Measurements from ENCODE around the gene NXPE4.
"Not testable (repeated sequence)": the region's sequence is repeated elsewhere in the genome, so short reads cannot be mapped to it uniquely, and the experiment has no call there.

NXPE4 gene

DNA sequence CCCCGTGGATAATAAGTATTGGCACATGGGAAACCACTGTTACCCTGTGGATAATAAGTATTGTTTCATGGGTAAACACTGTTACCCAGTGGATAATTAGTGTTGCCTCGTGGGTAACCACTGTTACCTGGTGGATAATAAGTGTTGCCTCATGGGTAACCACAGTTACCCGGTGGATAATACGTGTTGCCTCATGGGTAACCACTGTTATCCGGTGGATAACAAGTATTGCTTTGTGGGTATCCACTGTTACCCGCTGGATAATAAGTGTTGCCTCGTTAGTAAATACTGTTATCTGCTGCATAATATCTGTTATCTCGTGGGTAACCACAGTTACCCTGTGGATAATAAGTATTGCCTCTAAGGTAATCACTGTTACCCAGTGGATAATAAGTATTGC is 25.5 kb upstream of the NXPE4 start:
- H3K27ac ChIP-seq: no peak overlapping the region
- no peaks in the 10 kb centered on the region for H3K36me3 ChIP-seq (ENCODE audit: insufficient read depth, low read length)
- H3K4me3 ChIP-seq: no peak overlapping the region
- TF ChIP-seq FOXP2 (optimal IDR thresholded peaks at IDR 0.05; ENCODE audit: control extremely low read depth, extremely low read length, insufficient read depth) (no peak), POLR2AphosphoS5 (IDR thresholded peaks at IDR 0.05; ENCODE audit: borderline replicate concordance, low read depth, low read length) (no peak), EZH2 (IDR thresholded peaks at IDR 0.05) (no peak)
- H3K9ac ChIP-seq (ENCODE audit: insufficient read length): no peak overlapping the region
- no peak for DNase-seq (ENCODE audit: low read depth, low spot score)
- no peaks in the 10 kb centered on the region for H3K9me3 ChIP-seq (ENCODE audit: low read depth, low read length)

GRCh38 chr11:114619659-114620173 is 24.1 kb upstream of the NXPE4 start:
- H3K9me3 ChIP-seq (ENCODE audit: low read depth, low read length): no peaks in the 10 kb centered on the region
- no peak overlapping the region for H3K9ac ChIP-seq (ENCODE audit: insufficient read length)
- TF ChIP-seq FOXP2 (optimal IDR thresholded peaks at IDR 0.05; ENCODE audit: control extremely low read depth, extremely low read length, insufficient read depth) (no peak), POLR2AphosphoS5 (IDR thresholded peaks at IDR 0.05; ENCODE audit: borderline replicate concordance, low read depth, low read length) (no peak), EZH2 (IDR thresholded peaks at IDR 0.05) (no peak)
- no peak overlapping the region for H3K4me3 ChIP-seq
- H3K27ac ChIP-seq: no peak overlapping the region
- no peak for DNase-seq (ENCODE audit: low read depth, low spot score)
- no peaks in the 10 kb centered on the region for H3K36me3 ChIP-seq (ENCODE audit: insufficient read depth, low read length)

GRCh38 chr11:114618139-114618538 is 22.6 kb upstream of the NXPE4 start:
- Histone ChIP-seq H3K9me3 (ENCODE audit: low read depth, low read length) (no peaks in the 10 kb centered on the region), H3K9ac (ENCODE audit: insufficient read length) (no peak overlapping the region), H3K36me3 (ENCODE audit: insufficient read depth, low read length) (no peaks in the 10 kb centered on the region), H3K4me3 (no peak overlapping the region), H3K27ac (no peak overlapping the region)
- DNase-seq (ENCODE audit: low read depth, low spot score): no peak
- TF ChIP-seq EZH2 (IDR thresholded peaks at IDR 0.05): no peak
- TF ChIP-seq FOXP2 (optimal IDR thresholded peaks at IDR 0.05; ENCODE audit: control extremely low read depth, extremely low read length, insufficient read depth): no peak
- no peak for TF ChIP-seq POLR2AphosphoS5 (IDR thresholded peaks at IDR 0.05; ENCODE audit: borderline replicate concordance, low read depth, low read length)

GRCh38 chr11:114617157-114618124 is 21.9 kb upstream of the NXPE4 start:
- no peak for TF ChIP-seq FOXP2 (optimal IDR thresholded peaks at IDR 0.05; ENCODE audit: control extremely low read depth, extremely low read length, insufficient read depth)
- TF ChIP-seq POLR2AphosphoS5 (IDR thresholded peaks at IDR 0.05; ENCODE audit: borderline replicate concordance, low read depth, low read length): no peak
- TF ChIP-seq EZH2 (IDR thresholded peaks at IDR 0.05): no peak
- Histone ChIP-seq H3K36me3 (ENCODE audit: insufficient read depth, low read length) (no peaks in the 10 kb centered on the region), H3K9me3 (ENCODE audit: low read depth, low read length) (no peaks in the 10 kb centered on the region)

GRCh38 chr11:114616516-114616915 is 20.9 kb upstream of the NXPE4 start:
- DNase-seq (ENCODE audit: low read depth, low spot score): no peak
- Histone ChIP-seq H3K9me3 (ENCODE audit: low read depth, low read length) (no peaks in the 10 kb centered on the region), H3K4me3 (no peak overlapping the region), H3K9ac (ENCODE audit: insufficient read length) (no peak overlapping the region), H3K27ac (no peak overlapping the region), H3K36me3 (ENCODE audit: insufficient read depth, low read length) (no peaks in the 10 kb centered on the region)
- TF ChIP-seq EZH2 (IDR thresholded peaks at IDR 0.05): no peak
- TF ChIP-seq FOXP2 (optimal IDR thresholded peaks at IDR 0.05; ENCODE audit: control extremely low read depth, extremely low read length, insufficient read depth): no peak
- TF ChIP-seq POLR2AphosphoS5 (IDR thresholded peaks at IDR 0.05; ENCODE audit: borderline replicate concordance, low read depth, low read length): no peak

More at GRCh38 chr11:114617157-114618124, 21.9 kb upstream of the NXPE4 start:
- no peak overlapping the region for H3K27ac ChIP-seq
- no peak overlapping the region for H3K9ac ChIP-seq (ENCODE audit: insufficient read length)
- DNase-seq (ENCODE audit: low read depth, low spot score): no peak
- H3K4me3 ChIP-seq: no peak overlapping the region

DNA sequence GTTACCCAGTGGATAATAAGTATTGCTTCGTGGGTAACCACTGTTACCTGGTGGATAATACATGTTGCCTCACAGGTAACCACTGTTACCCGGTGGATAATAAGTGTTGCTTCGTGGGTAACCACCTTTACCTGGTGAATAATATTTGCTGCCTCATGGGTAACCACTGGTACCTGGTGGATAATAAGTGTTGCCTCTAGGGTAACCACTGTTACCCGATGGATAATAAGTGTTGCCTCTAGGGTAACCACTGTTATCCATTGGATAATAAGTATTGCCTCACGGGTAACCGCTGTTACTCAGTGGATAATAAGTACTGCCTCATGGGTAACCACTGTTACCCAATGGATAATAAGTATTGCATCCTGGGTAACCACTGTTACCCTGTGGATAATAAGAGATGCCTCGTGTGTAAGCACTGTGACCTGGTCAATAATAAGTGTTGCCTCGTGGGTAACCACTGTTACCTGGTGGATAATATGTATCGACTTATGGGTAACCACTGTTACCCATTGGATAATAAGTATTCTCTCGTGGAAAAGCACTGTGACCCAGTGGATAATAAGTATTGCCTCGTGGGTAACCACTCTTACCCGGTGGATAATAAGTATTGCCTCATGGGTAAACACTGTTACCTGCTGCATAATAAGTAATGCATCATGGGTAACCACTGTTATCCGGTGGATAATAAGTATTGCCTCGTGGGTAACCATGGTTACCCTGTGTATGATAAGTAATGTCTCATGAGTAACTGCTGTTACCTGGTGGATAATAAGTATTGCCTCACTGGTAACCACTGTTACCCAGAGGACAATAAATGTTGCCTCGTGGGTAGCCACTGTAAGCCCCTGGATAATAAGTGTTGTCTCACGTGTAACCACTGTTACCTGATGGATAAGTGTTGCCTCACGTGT is 20.1 kb upstream of the NXPE4 start:
- H3K4me3 ChIP-seq: no peak overlapping the region
- no peak for TF ChIP-seq FOXP2 (optimal IDR thresholded peaks at IDR 0.05; ENCODE audit: control extremely low read depth, extremely low read length, insufficient read depth)
- no peak for TF ChIP-seq EZH2 (IDR thresholded peaks at IDR 0.05)
- no peak for TF ChIP-seq POLR2AphosphoS5 (IDR thresholded peaks at IDR 0.05; ENCODE audit: borderline replicate concordance, low read depth, low read length)
- H3K36me3 ChIP-seq (ENCODE audit: insufficient read depth, low read length): no peaks in the 10 kb centered on the region
- no peak overlapping the region for H3K27ac ChIP-seq
- H3K9me3 ChIP-seq (ENCODE audit: low read depth, low read length): no peaks in the 10 kb centered on the region
- no peak overlapping the region for H3K9ac ChIP-seq (ENCODE audit: insufficient read length)
- DNase-seq (ENCODE audit: low read depth, low spot score): no peak

DNA sequence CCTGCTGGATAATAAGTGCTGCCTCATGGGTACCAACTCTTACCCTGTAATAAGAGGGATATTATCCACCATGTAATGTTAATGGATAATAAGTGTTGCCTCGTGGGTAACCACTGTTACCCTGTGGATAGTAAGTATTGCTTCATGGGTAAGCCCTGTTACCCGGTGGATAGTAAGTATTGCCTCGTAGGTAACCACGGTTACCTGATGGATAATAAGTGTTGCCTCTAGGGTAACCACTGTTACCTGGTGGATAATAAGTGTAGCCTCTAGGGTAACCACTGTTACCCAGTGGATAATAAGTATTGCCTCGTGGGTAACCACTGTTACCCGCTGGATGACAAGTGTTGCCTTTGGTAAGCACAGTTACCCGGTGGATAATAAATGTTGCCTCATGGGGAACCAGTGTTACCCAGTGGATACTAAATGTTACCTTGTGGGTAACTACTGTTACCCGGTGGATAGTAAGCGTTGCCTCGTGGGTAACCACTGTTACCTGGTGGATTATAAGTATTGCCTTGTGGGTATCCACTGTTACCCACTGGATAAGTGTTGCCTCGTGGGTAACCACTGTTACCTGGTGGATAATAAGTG is 18.6 kb upstream of the NXPE4 start:
- no peaks in the 10 kb centered on the region for H3K9me3 ChIP-seq (ENCODE audit: low read depth, low read length)
- no peak overlapping the region for H3K27ac ChIP-seq
- H3K36me3 ChIP-seq (ENCODE audit: insufficient read depth, low read length): no peaks in the 10 kb centered on the region
- TF ChIP-seq FOXP2 (optimal IDR thresholded peaks at IDR 0.05; ENCODE audit: control extremely low read depth, extremely low read length, insufficient read depth): no peak
- no peak for TF ChIP-seq POLR2AphosphoS5 (IDR thresholded peaks at IDR 0.05; ENCODE audit: borderline replicate concordance, low read depth, low read length)
- no peak for TF ChIP-seq EZH2 (IDR thresholded peaks at IDR 0.05)
- no peak overlapping the region for H3K4me3 ChIP-seq
- no peak for DNase-seq (ENCODE audit: low read depth, low spot score)
- no peak overlapping the region for H3K9ac ChIP-seq (ENCODE audit: insufficient read length)

DNA sequence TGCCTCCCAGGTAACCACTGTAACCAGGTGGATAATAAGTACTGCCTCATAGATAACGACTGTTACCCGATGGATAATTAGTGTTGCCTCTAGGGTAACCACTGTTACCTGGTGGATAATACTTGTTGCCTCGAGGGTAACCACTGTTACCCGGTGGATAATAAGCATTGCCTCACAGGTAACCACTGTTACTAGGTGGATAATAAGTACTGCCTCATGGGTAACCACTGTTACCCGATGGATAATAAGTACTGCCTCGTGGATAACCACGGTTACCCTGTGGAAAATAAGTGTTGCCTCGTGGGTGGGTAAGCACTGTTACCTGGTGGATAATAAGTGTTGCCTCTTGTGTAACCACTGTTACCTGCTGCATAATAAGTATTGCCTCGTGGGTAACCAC is 17.5 kb upstream of the NXPE4 start:
- DNase-seq (ENCODE audit: low read depth, low spot score); H3K4me3 ChIP-seq; H3K36me3 ChIP-seq (ENCODE audit: insufficient read depth, low read length); H3K9ac ChIP-seq (ENCODE audit: insufficient read length); H3K9me3 ChIP-seq (ENCODE audit: low read depth, low read length); H3K27ac ChIP-seq: not testable (repeated sequence)
